Panc1 (cell line): Measurements from ENCODE around the gene HELB.

Experiments
- CTCF ChIP-seq: fragments of 450-650 bp; IDR thresholded peaks from 2 replicates; pipeline ENCODE4 v1.5.1; 2017; ENCODE audit warnings: mild to moderate bottlenecking
- POLR2AphosphoS5 ChIP-seq: IDR thresholded peaks from 2 replicates; pipeline ENCODE4 v1.6.1; 2012; ENCODE audit warnings: mild to moderate bottlenecking, low read depth, low read length, moderate library complexity
- SIN3A ChIP-seq: IDR thresholded peaks from 2 replicates; pipeline ENCODE4 v1.6.1; 2012; ENCODE audit warnings: low read depth, mild to moderate bottlenecking, low read length, moderate library complexity, borderline replicate concordance; ENCODE audit not compliant: insufficient read depth
- TCF7L2 ChIP-seq: IDR thresholded peaks from 2 replicates; pipeline ENCODE4 v1.6.1; 2011; ENCODE audit warnings: mild to moderate bottlenecking, low read depth, low read length, inconsistent platforms

GRCh38 chr12:66359300-66359699 is 57.0 kb downstream of the HELB start:
- TF ChIP-seq CTCF (no peak), TCF7L2 (no peak), POLR2AphosphoS5 (no peak), SIN3A (no peak)
